Activated T-cell treated with anti-CD3 and anti-CD28 coated beads, Interleukin-2, amount 50 U/mL, for 24 hours (primary cell): ENCODE measurements around the gene AGO1.

Experiments
- DNase-seq: peaks from one replicate; pipeline ENCODE4 v3.0.0-alpha.2; 2020
- H3K27ac Mint-ChIP-seq: 2 replicates; pipeline ENCODE4 v1.8.0; 2020; ENCODE audit warnings: mild to moderate bottlenecking, mixed read lengths
- H3K27me3 Mint-ChIP-seq: 2 replicates; pipeline ENCODE4 v1.8.0; 2020; ENCODE audit warnings: mixed read lengths
- H3K36me3 Mint-ChIP-seq: 2 replicates; pipeline ENCODE4 v1.8.0; 2020; ENCODE audit warnings: low read depth, mixed read lengths
- H3K4me1 Mint-ChIP-seq: 2 replicates; pipeline ENCODE4 v1.8.0; 2020; ENCODE audit warnings: low read depth, mixed read lengths
- H3K4me3 Mint-ChIP-seq: 2 replicates; pipeline ENCODE4 v1.8.0; 2020; ENCODE audit warnings: mild to moderate bottlenecking, moderate library complexity, mixed read lengths
- H3K9me3 Mint-ChIP-seq: 2 replicates; pipeline ENCODE4 v1.8.0; 2020; ENCODE audit warnings: mixed read lengths

Gene AGO1

DNA sequence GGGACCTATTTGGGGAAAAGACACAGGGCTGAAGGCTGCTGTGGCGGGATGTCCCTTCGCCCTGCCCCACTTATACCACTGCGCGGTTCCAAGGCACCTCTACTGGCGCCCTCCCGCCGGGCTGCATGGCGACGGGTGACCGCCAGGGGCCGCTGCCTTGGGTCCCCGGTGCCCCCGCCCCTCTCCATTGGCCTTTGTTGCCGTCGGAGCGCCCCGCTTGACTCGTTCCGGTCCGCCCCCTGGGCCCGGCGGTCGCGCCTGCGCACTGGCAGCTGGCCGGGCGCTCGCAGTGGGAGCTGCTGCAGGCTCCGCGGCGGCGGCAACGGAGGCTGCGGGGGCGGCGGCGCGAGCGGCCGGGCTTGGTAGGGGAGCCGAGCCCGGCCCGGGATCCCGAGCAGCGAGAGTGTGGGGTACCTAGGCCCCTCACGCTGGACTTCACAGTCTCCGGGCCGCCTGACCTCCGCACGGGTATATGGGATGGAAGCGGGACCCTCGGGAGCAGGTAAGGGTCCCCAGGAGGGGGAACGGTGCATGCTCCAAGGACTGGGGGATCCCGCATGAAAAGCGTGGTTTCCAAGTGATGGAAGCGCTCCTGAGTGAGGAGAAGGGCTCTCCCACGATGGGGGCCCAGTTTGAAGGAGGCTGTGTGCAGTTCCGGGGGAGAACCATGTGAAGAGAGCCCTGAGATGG, at the start of gene AGO1:
AGO1 (plus strand) TSS at position 265 of the 690 bp plus-strand sequence; CDS start at position 478, 213 bp downstream.
- Mint-ChIP-seq H3K27ac (peak within 1 kb of the TSS; percentile 93), H3K4me1 (peaks cover 49% of the 10 kb centered on the region), H3K27me3 (no peaks in the 10 kb centered on the region), H3K4me3 (peak within 1 kb of the TSS; percentile 94), H3K36me3 (peaks cover 7% of the 10 kb centered on the region), H3K9me3 (no peaks in the 10 kb centered on the region)
- DNase-seq: peak; percentile 99

DNA sequence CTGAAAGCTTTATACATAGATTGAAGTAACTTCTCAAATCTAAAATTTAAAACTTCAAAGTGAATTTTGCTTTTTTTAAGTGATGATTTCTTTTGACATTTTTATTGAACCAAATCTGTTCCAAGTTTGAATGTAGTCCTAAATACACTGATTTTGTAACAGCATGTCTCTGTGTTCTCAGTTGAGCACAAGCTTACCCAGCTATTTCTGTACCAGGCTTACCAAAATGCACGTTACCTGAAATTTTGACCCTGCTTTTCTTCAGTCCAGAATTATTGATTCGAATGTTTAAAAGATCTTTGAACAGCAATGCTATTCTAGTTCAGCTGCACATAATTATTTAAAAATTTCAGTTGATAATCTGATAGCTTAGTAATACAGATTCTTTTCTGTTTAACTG, 49.6 kb upstream of the AGO1 start:
- Mint-ChIP-seq H3K27me3 (no peaks in the 10 kb centered on the region), H3K9me3 (no peaks in the 10 kb centered on the region), H3K36me3 (peaks cover 55% of the 10 kb centered on the region), H3K4me1 (no peaks in the 10 kb centered on the region), H3K27ac (no peak overlapping the region), H3K4me3 (no peak overlapping the region)
- no peak for DNase-seq

DNA sequence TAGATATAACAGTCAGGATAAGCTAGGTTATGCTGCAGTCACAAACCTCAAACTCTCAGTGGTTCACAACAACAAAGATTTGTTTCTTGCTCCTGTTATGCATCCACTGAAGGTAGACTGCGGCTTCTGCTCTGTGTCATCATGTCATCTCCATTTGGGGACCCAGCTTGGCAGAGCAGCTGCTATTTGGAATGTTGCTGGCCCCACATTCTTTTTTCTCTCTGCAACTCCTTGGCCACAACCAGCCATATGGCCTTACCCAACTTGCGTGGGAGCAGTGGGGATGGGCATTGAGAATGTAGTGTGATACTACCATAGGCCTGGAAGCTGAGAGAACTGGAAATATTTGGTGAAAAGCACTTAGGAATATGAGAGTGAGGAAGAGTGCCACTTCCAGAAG, 48.8 kb upstream of the AGO1 start:
- Mint-ChIP-seq H3K36me3 (peaks cover 57% of the 10 kb centered on the region), H3K27ac (no peak overlapping the region), H3K4me1 (no peaks in the 10 kb centered on the region), H3K9me3 (no peaks in the 10 kb centered on the region), H3K4me3 (no peak overlapping the region), H3K27me3 (no peaks in the 10 kb centered on the region)
- DNase-seq: no peak

DNA sequence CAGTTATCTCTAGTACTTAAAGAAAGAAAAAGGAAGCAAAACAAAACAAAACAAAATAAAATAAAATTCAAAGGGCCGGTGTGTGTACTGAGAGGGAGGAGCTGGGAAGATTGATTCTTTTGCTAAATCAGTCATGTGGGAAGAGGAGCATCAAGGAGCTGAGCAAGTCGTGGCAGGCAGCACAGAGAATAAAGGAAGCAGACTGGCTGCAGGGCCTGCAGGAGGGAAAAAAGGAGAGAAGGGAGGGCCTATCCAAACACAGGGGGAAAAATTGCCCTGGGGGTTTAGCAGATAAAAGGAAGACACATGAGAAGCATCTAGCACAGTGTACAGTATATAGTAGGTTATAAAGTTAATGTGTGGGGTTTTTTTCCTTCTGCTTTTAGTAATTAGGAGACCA, 47.6 kb upstream of the AGO1 start:
- H3K4me1 Mint-ChIP-seq: no peaks in the 10 kb centered on the region
- H3K9me3 Mint-ChIP-seq: no peaks in the 10 kb centered on the region
- DNase-seq: no peak
- peaks cover 59% of the 10 kb centered on the region for H3K36me3 Mint-ChIP-seq
- H3K27me3 Mint-ChIP-seq: no peaks in the 10 kb centered on the region
- no peak overlapping the region for H3K4me3 Mint-ChIP-seq
- H3K27ac Mint-ChIP-seq: no peak overlapping the region

DNA sequence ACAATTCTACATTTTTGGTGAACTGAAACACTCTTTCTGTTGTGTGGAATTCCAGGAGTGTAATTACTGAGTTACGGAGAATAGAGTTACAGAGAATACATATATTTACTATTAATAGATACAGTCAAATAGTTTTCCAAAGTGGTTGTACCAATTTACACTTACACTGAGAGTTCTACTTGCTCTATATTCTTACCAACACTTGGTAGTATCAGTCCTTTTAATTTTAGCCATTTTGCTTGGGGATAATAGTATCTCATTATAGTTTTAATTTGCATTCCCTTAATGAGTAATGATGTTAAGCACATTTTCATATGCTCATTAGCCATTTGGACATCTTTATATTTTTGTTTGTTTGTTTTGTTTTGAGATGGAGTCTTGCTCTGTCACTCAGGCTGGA, 46.3 kb upstream of the AGO1 start:
- Mint-ChIP-seq H3K27me3 (no peaks in the 10 kb centered on the region), H3K27ac (no peak overlapping the region), H3K4me3 (no peak overlapping the region), H3K9me3 (no peaks in the 10 kb centered on the region), H3K4me1 (no peaks in the 10 kb centered on the region), H3K36me3 (peaks cover 61% of the 10 kb centered on the region)
- DNase-seq: no peak

DNA sequence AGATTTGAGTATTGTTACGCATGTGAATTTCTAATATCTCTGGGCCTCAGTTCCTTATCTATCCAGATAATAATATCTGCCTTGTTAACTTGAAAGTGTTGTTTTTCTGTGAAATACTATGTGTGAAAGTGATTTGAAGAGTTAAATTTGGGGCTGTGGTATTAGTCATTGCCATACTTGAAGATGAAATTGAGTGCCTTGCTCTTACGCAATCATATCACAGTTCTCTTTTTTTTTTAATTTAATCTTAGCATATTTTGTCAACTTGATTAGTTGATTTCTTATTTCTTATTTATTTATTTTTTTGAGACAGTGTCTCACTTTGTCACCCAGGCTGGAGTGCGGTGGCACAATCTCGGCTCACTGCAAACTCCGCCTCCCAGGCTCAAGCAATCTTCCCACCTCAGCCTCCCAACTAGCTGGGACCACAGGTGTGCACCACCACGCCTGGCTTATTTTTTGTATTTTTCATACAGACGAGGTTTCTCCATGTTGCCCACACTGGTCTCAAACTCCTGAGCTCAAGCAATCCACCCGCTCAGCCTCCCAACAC, 44.2 kb upstream of the AGO1 start:
- no peak overlapping the region for H3K27ac Mint-ChIP-seq

DNA sequence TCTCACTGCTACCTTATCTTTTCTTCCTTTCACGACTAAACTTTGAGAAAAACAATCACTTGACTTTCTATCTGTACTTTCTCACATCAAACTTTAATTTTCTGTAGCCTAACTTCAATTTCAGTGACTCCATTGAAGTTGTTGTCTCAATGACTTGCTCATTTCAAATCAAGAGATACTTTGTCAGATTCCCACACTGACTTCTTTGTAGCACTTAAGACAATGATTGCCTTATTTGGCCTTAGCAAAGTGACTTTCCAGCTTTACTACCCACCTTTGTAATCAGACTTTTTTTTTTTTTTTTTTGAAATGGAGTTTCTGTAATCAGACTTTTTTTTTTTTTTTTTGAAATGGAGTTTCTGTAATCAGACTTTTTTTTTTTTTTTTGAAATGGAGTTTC, 38.2 kb upstream of the AGO1 start:
- no peaks in the 10 kb centered on the region for H3K9me3 Mint-ChIP-seq
- peaks cover 32% of the 10 kb centered on the region for H3K36me3 Mint-ChIP-seq
- no peak for DNase-seq
- H3K27me3 Mint-ChIP-seq: no peaks in the 10 kb centered on the region
- H3K4me1 Mint-ChIP-seq: no peaks in the 10 kb centered on the region
- H3K4me3 Mint-ChIP-seq: no peak overlapping the region
- H3K27ac Mint-ChIP-seq: no peak overlapping the region

More for the DNA sequence above, 44.2 kb upstream of the AGO1 start:
- H3K27me3 Mint-ChIP-seq: no peaks in the 10 kb centered on the region
- H3K9me3 Mint-ChIP-seq: no peaks in the 10 kb centered on the region
- H3K4me3 Mint-ChIP-seq: no peak overlapping the region
- DNase-seq: no peak
- H3K36me3 Mint-ChIP-seq: peaks cover 60% of the 10 kb centered on the region
- H3K4me1 Mint-ChIP-seq: no peaks in the 10 kb centered on the region

DNA sequence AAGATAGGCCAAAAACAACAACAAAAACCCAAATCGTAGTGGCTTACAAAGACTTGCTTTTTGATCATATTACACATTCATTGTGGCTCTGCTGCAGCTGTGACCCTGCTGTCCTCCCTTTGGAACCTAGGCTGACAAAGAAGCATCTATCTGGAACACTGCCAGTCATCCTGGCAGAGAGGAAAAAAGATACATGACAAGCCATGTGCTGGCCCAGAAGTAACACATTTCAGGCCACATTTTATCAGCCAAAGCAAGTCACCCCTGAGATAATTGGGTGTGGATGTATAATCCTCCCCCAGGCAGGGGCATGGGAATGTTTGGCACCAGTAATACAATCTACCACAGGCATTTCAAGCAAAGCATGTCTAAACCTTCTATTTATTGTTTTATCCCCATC, 37.2 kb upstream of the AGO1 start:
- H3K27ac Mint-ChIP-seq: no peak overlapping the region
- H3K4me1 Mint-ChIP-seq: no peaks in the 10 kb centered on the region
- DNase-seq: no peak
- H3K4me3 Mint-ChIP-seq: no peak overlapping the region
- peaks cover 38% of the 10 kb centered on the region for H3K36me3 Mint-ChIP-seq
- no peaks in the 10 kb centered on the region for H3K9me3 Mint-ChIP-seq
- no peaks in the 10 kb centered on the region for H3K27me3 Mint-ChIP-seq

DNA sequence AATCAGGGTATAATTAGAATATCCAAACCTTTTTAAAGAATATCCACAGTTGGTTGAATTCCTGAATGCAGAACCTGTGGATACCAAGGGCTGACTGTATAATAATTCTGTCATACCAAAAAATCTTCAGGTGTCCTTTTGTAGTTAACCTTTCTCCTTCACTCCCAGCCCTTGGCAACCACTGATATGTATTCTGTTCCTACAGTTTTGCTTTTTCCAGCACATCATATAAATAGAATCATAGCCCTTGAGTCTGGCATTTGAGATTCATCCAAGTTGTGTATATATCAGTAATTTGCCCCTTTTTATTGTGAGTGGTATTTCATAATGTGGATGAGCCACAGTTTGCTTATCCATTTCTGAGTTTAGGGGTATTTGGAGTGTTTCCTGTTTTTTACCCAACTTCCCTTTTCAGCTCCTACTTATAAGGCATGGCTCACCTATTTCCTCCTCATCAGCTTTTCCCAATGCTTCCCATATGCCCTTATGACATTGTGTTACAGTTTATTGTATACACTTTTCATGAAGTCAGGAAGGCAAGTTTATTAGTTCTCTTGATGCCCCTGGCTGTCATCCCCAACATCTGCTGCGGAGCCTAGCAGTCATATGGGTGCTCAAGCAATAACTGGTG, 35.0 kb upstream of the AGO1 start:
- Mint-ChIP-seq H3K4me3 (no peak overlapping the region), H3K9me3 (no peaks in the 10 kb centered on the region), H3K27me3 (no peaks in the 10 kb centered on the region), H3K36me3 (peaks cover 26% of the 10 kb centered on the region), H3K4me1 (no peaks in the 10 kb centered on the region), H3K27ac (no peak overlapping the region)
- no peak for DNase-seq

DNA sequence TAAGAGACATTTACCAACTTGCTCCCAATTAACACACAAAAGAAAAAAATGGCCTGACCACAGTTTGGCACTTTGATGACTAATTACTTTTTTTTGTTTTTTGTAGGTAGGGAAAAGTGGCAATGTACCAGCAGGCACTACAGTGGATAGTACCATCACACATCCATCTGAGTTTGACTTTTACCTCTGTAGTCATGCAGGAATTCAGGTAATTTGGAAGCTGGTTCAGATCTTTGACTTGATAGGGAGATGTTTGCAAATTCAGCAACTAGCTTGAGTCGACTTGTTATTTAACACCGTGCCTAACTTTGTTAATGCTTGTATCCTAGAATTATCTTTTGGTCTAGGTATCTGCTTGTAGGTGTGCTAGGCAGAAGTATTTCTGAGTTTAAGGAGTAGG, 33.0 kb upstream of the AGO1 start:
- no peak overlapping the region for H3K27ac Mint-ChIP-seq
- DNase-seq: no peak
- no peak overlapping the region for H3K4me3 Mint-ChIP-seq
- H3K4me1 Mint-ChIP-seq: no peaks in the 10 kb centered on the region
- peaks cover 39% of the 10 kb centered on the region for H3K36me3 Mint-ChIP-seq
- no peaks in the 10 kb centered on the region for H3K27me3 Mint-ChIP-seq
- H3K9me3 Mint-ChIP-seq: no peaks in the 10 kb centered on the region

DNA sequence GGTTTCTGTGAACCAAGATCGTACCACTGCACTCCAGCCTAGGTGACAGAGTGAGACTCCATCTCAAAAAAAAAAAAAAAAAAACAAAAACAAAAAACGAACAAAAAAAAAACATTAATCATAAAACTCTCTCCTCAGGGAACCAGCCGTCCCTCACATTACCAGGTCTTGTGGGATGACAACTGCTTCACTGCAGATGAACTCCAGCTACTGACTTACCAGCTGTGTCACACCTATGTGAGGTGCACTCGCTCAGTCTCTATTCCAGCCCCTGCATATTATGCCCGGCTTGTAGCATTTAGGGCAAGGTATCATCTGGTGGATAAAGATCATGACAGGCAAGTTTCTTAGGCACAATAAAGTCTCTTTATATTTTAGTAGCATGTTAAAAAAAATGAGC, 32.3 kb upstream of the AGO1 start:
- H3K27me3 Mint-ChIP-seq: no peaks in the 10 kb centered on the region
- no peak for DNase-seq
- peaks cover 41% of the 10 kb centered on the region for H3K36me3 Mint-ChIP-seq
- no peak overlapping the region for H3K4me3 Mint-ChIP-seq
- no peak overlapping the region for H3K27ac Mint-ChIP-seq
- H3K9me3 Mint-ChIP-seq: no peaks in the 10 kb centered on the region
- no peaks in the 10 kb centered on the region for H3K4me1 Mint-ChIP-seq

DNA sequence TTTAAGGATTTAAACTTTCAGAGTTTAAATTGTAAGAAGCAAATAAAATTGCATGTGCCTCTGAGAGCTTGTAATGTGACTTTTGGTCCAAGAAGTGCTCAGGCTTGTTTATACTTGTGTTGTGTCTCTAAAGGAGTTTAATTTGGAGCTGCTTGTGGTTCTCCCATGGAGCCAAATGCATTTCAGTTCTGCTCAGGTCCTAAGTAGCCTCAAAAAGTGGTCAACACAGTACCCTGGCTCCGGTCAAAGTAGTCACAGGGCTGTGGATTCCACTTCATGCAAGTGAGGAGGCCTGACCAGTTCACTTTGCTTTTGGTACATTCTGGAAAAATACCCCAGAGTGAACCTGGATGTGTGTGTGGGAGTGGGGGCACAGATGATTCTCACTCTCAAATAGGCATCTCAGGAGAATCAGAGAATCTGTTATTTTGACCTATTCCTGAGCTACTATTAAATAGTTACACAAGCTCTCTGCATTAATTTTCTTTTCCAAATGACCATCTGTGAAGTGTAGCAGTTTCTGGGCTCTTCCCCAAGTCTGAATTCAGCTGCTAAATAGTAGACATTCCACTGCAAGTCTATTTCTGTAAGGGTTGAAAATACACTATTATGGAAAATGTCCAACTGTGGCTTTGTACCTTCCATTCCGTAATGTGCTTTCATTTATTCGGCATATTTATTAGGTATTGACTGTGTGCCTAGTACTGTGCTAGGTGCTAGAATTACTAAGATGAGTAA, 31.7 kb upstream of the AGO1 start:
- Mint-ChIP-seq H3K36me3 (peaks cover 43% of the 10 kb centered on the region), H3K4me3 (no peak overlapping the region), H3K27me3 (no peaks in the 10 kb centered on the region), H3K9me3 (no peaks in the 10 kb centered on the region), H3K4me1 (no peaks in the 10 kb centered on the region), H3K27ac (no peak overlapping the region)
- no peak for DNase-seq

DNA sequence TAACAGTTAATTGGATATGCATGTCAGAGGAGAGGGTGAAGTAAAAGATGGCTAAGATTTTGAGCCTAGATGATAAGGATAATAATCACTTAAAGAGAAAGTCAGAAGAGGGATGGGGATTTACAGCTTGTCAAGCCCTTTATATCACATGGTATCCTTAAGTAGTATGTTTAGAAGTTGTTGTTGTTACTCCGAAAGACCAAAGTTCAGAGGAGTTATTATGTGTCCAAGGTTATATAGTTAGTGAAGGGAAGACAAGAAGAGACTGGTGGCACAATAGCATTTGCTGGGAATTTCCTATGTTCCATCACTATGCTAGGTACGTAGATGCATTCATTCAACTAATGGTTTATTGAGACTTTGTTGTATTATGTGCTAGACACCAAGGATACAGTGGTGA, 30.8 kb upstream of the AGO1 start:
- Mint-ChIP-seq H3K27ac (no peak overlapping the region), H3K36me3 (peaks cover 43% of the 10 kb centered on the region), H3K4me3 (no peak overlapping the region), H3K27me3 (no peaks in the 10 kb centered on the region), H3K4me1 (no peaks in the 10 kb centered on the region), H3K9me3 (no peaks in the 10 kb centered on the region)
- no peak for DNase-seq

DNA sequence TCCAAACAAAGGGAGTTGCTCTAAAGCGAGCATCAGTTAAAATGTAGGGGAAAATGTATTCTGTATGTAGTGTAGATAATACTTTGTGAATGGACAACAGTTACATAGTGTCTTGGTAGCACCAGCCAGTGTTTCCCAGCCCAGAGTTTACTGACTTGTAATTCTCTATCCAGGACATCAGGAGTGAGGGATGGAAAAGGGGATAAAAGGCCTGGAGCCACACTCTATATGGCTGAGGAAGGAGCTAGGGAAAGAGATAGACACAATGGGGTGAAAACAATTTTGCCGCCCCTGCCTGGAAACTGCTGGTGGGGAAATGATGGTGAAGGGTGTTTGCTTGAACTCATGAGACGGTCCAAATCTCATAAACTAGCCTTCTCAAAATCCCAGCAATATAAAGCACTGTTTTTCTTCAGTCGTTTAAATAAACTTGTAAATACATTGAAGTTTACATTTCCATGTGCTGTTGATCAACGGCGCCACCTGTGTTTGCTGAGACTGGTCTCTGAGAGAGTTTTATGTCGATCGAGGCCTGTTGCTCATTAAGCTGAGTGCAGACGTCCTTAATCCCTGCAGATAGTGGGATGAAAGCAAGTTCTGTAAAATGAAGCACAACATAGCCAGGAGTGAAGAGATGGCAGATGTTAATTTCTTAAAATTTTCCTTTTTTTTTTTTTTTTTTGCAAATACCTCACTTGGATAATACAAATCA, 27.9 kb upstream of the AGO1 start:
- Mint-ChIP-seq H3K4me3 (no peak overlapping the region), H3K27ac (no peak overlapping the region), H3K36me3 (peaks cover 40% of the 10 kb centered on the region), H3K4me1 (no peaks in the 10 kb centered on the region), H3K9me3 (no peaks in the 10 kb centered on the region), H3K27me3 (no peaks in the 10 kb centered on the region)
- DNase-seq: no peak
